IgD-negative memory B cell (primary cell): Measurements from ENCODE around the gene CACNA1D. TPM values are rescaled to one million over a fixed set of nuclear protein-coding genes. Genes with fewer than 3 reads are reported as not detected.

Source experiments
- H3K27ac Mint-ChIP-seq, 3 donors: one replicate each; pipeline ENCODE4 v1.8.0; 2020 to 2022; ENCODE audit warnings: mild to moderate bottlenecking in 3 of 3, mixed read lengths in 3 of 3, moderate library complexity in 1 of 3
- H3K27me3 Mint-ChIP-seq: one replicate; pipeline ENCODE4 v1.8.0; 2021; ENCODE audit warnings: mixed read lengths
- H3K36me3 Mint-ChIP-seq: one replicate; pipeline ENCODE4 v1.8.0; 2020; ENCODE audit warnings: mild to moderate bottlenecking, mixed read lengths
- H3K4me1 Mint-ChIP-seq, 3 donors: one replicate each; pipeline ENCODE4 v1.8.0; 2020 to 2022; ENCODE audit warnings: mixed read lengths in 3 of 3, mild to moderate bottlenecking in 1 of 3
- H3K4me3 Mint-ChIP-seq, 4 donors: one replicate each; pipeline ENCODE4 v1.8.0; 2020 to 2022; ENCODE audit warnings: mild to moderate bottlenecking in 4 of 4, mixed read lengths in 4 of 4, moderate library complexity in 3 of 4
- H3K9me3 Mint-ChIP-seq, 3 donors: one replicate each; pipeline ENCODE4 v1.8.0; 2020 to 2021; ENCODE audit warnings: mixed read lengths in 3 of 3, mild to moderate bottlenecking in 1 of 3
- polyA plus RNA-seq: library from polyadenylated mRNA; unstranded; fragments of 300-500 nt; fragmentation: Illumina TruSeq; gene quantifications from one replicate; pipeline ENCODE4 v1.2.3, GENCODE V29; 2021

CACNA1D gene
- polyA plus RNA-seq, 1 donor from 2014 or later, result not detected

DNA sequence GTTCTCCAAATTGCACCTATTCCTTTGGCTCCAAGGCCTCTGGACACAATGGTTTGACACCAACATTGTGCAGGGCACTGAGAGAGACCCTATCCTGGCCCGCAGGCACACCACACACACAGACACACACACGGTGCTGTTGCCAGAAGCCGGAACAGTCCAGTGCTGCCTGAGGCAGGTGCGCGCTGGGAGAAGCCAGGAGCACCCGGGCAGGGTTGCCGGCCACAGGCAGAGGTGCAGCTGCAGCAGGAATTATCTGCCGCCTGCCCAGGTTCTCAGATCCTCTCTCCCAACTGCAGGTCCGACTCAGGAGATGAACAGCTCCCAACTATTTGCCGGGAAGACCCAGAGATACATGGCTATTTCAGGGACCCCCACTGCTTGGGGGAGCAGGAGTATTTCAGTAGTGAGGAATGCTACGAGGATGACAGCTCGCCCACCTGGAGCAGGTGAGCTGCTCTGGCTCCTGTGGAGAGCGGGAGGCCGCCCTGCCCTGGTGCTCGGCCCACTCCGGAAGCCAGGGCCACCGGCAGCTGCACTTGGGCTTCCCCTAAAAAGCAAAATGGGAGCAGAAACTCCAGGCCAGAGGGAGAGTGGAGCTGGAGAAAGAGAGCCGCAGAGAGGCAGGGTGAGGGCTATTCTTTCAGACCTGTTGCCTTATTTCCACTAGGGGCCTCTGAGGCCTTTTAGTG lies 308.9 kb downstream of the CACNA1D start:
- H3K4me1 Mint-ChIP-seq, result peaks cover 0 to 2% (median 0%) of the 10 kb centered on the region in 3 donors
- no peaks in the 10 kb centered on the region for H3K36me3 Mint-ChIP-seq
- H3K27ac Mint-ChIP-seq, result no peak overlapping the region
- H3K27me3 Mint-ChIP-seq, result peaks cover 5% of the 10 kb centered on the region
- H3K9me3 Mint-ChIP-seq, result no peaks in the 10 kb centered on the region
- no peak overlapping the region for H3K4me3 Mint-ChIP-seq

DNA sequence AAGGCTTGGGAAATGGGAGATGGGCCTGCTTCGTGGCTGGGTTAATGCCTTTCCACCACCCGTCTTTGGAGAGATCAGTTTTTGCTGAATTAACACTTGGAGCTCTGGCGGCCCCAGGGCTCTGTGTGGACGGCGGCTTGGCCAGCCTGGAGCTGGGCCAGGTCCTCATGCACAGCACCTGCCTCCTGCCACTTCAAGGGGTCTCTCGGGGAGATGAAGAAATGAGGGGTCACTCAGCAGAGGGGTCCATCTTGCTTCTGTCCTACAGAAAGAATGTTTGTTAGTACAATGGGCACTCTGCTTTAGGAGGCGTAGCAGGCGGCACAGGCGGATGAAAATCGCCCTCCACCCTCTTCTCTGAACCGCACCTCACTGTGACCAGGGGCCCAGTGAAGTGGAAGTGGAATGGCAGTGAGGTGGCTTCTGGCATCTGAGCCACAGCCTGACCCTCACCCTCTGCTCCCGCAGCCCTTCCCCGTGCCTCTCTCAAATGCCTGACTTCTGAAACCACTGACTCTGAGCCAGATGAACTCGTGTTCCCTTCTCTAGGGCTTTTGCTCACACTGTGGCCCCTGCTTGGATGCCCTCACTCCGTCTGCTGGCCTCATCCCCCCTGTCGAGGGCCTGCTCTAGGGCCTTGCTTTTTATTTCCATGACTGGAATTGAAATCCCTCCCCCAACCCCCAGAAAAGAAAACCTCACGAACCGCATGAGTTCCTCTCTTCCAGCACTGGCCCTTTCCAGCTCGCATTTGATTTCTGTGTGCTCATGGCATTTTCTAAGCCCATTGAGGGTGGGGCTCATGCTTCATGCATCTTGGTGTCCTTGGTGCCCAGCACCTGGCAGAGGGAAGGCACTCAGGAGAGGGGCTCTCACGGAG lies 309.6 kb downstream of the CACNA1D start:
- Mint-ChIP-seq H3K4me3 (no peak overlapping the region), H3K27ac (no peak overlapping the region), H3K36me3 (no peaks in the 10 kb centered on the region), H3K27me3 (peaks cover 5% of the 10 kb centered on the region), H3K9me3 (no peaks in the 10 kb centered on the region), H3K4me1 (peaks cover 0 to 2% (median 0%) of the 10 kb centered on the region in 3 donors)

DNA sequence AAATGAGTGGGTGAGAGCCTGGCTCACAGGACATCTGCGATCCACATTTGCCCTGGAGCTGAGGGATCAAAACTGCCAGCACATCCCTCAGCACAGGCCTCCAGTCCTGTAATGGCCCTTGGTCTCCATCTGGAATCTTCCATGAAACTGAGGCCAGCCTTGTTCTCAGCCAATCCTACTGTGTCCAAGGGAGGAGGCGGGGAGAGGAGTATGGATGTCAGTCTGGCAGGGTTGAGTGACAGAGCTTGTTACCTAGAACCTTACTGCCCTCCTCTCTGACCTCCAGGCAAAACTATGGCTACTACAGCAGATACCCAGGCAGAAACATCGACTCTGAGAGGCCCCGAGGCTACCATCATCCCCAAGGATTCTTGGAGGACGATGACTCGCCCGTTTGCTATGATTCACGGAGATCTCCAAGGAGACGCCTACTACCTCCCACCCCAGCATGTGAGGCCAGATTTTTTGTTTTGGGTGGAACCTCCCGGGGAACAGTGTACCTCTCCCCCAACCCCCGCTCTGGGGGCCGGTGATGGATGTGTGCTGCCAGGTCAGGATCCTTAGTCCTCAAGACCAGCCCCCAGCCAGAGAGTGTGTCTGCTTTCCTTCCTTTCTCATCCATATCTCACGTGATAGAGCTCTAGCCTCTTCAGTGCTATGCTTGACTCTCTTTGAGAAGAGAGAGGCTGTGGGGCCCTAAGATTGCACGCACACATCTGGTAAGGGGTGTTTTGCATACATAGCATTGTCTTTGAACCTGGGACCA lies 310.5 kb downstream of the CACNA1D start:
- no peak overlapping the region for H3K27ac Mint-ChIP-seq
- peaks cover 0 to 2% (median 0%) of the 10 kb centered on the region in 3 donors for H3K4me1 Mint-ChIP-seq
- H3K36me3 Mint-ChIP-seq, result no peaks in the 10 kb centered on the region
- no peak overlapping the region for H3K4me3 Mint-ChIP-seq
- H3K9me3 Mint-ChIP-seq, result no peaks in the 10 kb centered on the region
- peaks cover 5% of the 10 kb centered on the region for H3K27me3 Mint-ChIP-seq

DNA sequence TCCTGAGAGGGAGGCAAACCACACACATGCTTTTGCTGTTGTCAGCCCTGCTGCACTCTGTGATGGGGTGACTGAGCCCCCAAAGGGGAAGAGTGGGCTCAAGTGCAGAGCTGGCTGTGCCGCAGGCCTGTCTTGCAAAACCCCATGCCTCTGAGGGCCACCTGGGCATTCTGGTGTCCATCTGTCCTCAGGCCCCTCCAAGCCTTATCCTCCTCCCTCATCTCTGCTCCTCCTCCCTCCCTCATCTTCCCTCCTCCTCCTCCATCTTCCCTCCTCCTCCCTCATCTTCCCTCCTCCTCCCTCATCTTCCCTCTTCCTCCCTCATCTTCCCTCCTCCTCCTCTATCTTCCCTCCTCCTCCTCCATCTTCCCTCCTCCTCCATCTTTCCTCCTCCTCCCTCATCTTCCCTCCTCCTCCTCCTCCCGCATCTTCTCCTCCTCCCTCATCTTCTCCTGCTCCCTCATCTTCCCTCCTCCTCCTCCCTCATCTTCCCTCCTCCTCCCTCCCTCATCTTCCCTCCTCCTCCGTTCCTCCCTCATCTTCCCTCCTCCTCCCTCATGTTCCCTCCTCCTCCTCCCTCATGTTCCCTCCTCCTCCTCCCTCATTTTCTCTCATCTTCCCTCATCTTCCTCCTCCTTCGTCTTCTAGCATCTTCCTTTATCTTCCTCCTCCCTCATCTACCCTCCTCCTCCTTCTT lies 311.2 kb downstream of the CACNA1D start:
- H3K27ac Mint-ChIP-seq, result no peak overlapping the region

DNA sequence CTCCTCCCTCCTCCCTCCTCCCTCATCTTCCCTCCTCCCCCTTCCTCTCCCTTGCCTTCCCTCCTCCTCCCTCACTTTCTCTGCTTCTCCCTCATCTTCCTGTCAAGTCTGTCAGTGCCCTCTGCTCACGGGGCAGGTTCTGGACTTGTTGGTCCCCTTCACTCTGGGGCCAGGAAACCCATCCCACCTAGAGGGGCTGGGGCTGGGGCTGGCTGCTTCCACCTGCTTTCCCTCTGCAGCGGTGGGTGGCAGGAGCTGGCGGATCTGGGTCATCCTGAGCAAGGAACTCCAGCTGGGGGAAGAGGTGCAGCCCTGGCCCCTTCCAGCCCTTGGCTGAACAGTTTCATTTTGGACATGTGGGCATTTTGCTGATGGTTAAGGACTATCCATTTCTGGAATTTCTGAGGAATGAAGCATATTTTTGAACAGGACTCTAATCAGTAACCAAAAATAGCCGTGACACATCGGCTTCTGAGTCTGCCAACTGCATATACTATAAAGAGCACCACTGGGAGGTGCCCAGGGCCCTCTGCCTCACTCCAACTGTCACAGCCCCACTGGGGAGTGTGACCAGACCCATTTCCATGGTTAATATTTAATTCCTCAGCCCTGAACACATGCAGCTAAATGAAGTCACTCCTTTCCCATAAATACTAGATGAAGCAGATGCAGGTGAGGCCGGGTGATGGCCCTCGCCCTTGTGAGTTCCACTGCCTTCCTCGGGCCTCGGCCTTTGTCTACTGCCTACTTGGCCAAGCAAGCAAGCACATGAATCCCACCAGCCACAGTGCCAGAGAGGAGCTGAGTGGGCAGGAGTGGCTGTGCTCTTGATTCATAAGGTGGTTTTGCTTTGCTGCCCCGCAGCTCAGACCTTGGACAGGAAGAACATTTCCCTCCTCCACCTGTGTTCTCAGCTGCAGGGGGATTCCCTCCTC lies 312.0 kb downstream of the CACNA1D start:
- Mint-ChIP-seq H3K36me3 (no peaks in the 10 kb centered on the region), H3K4me3 (peak overlapping the region in 1 of 4 donors; percentile 66), H3K27ac (peak overlapping the region in 1 of 3 donors; percentile 59), H3K27me3 (peaks cover 5% of the 10 kb centered on the region), H3K9me3 (no peaks in the 10 kb centered on the region), H3K4me1 (peaks cover 0 to 2% (median 0%) of the 10 kb centered on the region in 3 donors)

More for the DNA sequence above, 311.2 kb downstream of the CACNA1D start:
- H3K4me1 Mint-ChIP-seq, result peaks cover 0 to 2% (median 0%) of the 10 kb centered on the region in 3 donors
- H3K9me3 Mint-ChIP-seq, result no peaks in the 10 kb centered on the region
- H3K27me3 Mint-ChIP-seq, result peaks cover 5% of the 10 kb centered on the region
- no peaks in the 10 kb centered on the region for H3K36me3 Mint-ChIP-seq
- no peak overlapping the region for H3K4me3 Mint-ChIP-seq

DNA sequence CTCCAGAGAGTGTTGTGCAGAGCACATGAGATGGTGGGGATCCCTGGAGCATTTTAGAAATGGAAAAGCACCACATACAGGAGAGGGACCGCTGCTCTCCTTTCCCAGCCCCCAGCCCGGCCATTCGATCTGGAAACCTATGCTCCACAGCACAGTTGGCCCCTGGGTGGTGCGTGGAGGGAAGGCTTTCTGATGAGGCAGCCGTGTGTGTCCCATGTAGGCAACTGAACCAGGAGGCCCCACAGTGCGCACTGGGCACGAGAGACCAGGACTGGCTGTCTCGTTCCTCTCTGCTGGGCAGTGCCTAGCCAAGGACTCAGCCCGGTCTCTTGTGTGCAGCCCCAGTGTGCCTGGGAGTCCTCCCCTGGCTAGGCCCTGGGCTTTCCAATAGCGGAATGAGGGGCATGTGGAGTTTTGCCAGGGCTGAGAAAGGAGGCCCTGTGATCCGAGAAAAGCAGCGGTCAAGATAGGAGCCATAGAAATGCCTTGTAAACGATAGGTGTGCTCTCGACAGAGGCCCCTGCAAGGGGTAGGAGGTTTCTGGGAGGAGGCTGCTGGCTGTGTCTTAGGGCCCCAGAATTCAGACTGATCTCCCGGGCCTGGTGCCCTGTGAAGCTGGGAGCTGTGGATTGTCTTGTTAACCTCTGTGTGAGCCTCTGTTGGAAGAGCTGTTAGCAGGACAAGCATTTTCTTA lies 312.9 kb downstream of the CACNA1D start:
- peaks cover 5% of the 10 kb centered on the region for H3K27me3 Mint-ChIP-seq
- H3K36me3 Mint-ChIP-seq, result no peaks in the 10 kb centered on the region
- peaks cover 0 to 2% (median 0%) of the 10 kb centered on the region in 3 donors for H3K4me1 Mint-ChIP-seq
- H3K27ac Mint-ChIP-seq, result peak overlapping the region in 1 of 3 donors; percentile 64
- H3K9me3 Mint-ChIP-seq, result no peaks in the 10 kb centered on the region
- H3K4me3 Mint-ChIP-seq, result no peak overlapping the region

DNA sequence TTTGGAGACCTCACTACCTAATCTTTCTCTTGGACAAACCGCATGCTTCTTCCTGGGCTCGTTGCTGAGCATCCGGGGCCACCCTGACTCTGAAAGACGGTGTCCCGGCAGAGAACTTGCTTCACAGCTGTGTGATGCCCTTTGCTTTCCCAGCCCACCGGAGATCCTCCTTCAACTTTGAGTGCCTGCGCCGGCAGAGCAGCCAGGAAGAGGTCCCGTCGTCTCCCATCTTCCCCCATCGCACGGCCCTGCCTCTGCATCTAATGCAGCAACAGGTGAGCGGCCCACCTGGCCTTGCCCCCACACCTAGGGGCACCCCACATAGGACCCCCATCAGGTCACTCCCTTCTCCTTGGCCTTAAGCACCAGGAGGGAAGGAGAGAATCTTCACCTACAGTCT lies 314.1 kb downstream of the CACNA1D start:
- Mint-ChIP-seq H3K36me3 (no peaks in the 10 kb centered on the region), H3K9me3 (no peaks in the 10 kb centered on the region), H3K27me3 (peaks cover 5% of the 10 kb centered on the region), H3K4me3 (no peak overlapping the region), H3K4me1 (peaks cover 0 to 2% (median 0%) of the 10 kb centered on the region in 3 donors), H3K27ac (no peak overlapping the region)

DNA sequence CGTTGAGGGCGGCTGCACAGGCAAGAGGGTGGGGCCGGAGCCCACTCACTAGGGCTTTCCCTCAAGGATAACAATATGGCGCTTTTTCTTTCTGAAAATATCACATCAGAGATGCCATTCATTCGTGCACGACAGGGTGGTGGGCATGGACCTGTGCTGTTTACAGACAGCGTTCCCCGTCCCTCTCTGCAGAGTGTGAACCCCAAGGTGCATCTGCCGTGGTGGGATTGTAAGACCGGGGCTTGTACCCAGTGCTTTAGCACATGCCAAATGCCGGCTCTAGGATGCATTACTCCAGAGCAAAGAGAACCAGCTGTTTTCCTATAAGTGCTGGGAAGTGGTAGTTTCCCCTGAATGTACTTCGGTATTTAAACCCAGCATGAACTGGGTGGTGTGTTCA lies 314.9 kb downstream of the CACNA1D start:
- H3K27me3 Mint-ChIP-seq, result peaks cover 5% of the 10 kb centered on the region
- no peaks in the 10 kb centered on the region for H3K9me3 Mint-ChIP-seq
- H3K27ac Mint-ChIP-seq, result no peak overlapping the region
- H3K4me3 Mint-ChIP-seq, result no peak overlapping the region
- no peaks in the 10 kb centered on the region for H3K36me3 Mint-ChIP-seq
- H3K4me1 Mint-ChIP-seq, result peaks cover 0 to 2% (median 0%) of the 10 kb centered on the region in 3 donors

DNA sequence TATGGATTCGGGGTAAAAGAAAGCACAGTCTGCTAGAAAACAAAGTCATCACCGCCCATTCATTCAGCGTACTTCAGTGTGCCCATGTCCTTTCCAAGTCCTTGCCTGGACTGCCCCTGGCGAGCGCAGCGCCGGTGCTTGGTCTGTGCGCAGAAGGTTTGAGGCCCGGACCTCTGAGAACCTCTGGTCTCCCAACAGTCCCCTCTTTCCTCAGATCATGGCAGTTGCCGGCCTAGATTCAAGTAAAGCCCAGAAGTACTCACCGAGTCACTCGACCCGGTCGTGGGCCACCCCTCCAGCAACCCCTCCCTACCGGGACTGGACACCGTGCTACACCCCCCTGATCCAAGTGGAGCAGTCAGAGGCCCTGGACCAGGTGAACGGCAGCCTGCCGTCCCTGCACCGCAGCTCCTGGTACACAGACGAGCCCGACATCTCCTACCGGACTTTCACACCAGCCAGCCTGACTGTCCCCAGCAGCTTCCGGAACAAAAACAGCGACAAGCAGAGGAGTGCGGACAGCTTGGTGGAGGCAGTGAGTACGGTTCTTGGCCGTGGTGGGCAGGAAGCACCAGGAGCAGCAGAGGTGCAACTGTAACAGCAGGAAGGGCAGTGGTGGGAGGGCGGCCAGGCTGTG lies 315.5 kb downstream of the CACNA1D start:
- Mint-ChIP-seq H3K4me1 (peaks cover 0 to 2% (median 0%) of the 10 kb centered on the region in 3 donors), H3K36me3 (no peaks in the 10 kb centered on the region), H3K27ac (no peak overlapping the region), H3K9me3 (no peaks in the 10 kb centered on the region), H3K4me3 (no peak overlapping the region), H3K27me3 (peaks cover 5% of the 10 kb centered on the region)

DNA sequence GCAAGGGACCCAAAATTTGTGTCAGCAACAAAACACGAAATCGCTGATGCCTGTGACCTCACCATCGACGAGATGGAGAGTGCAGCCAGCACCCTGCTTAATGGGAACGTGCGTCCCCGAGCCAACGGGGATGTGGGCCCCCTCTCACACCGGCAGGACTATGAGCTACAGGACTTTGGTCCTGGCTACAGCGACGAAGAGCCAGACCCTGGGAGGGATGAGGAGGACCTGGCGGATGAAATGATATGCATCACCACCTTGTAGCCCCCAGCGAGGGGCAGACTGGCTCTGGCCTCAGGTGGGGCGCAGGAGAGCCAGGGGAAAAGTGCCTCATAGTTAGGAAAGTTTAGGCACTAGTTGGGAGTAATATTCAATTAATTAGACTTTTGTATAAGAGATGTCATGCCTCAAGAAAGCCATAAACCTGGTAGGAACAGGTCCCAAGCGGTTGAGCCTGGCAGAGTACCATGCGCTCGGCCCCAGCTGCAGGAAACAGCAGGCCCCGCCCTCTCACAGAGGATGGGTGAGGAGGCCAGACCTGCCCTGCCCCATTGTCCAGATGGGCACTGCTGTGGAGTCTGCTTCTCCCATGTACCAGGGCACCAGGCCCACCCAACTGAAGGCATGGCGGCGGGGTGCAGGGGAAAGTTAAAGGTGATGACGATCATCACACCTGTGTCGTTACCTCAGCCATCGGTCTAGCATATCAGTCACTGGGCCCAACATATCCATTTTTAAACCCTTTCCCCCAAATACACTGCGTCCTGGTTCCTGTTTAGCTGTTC lies 316.9 kb downstream of the CACNA1D start:
- H3K4me1 Mint-ChIP-seq, result no peaks in the 10 kb centered on the region
- H3K27me3 Mint-ChIP-seq, result peaks cover 5% of the 10 kb centered on the region
- H3K27ac Mint-ChIP-seq, result no peak overlapping the region
- H3K4me3 Mint-ChIP-seq, result no peak overlapping the region
- no peaks in the 10 kb centered on the region for H3K36me3 Mint-ChIP-seq
- H3K9me3 Mint-ChIP-seq, result no peaks in the 10 kb centered on the region

DNA sequence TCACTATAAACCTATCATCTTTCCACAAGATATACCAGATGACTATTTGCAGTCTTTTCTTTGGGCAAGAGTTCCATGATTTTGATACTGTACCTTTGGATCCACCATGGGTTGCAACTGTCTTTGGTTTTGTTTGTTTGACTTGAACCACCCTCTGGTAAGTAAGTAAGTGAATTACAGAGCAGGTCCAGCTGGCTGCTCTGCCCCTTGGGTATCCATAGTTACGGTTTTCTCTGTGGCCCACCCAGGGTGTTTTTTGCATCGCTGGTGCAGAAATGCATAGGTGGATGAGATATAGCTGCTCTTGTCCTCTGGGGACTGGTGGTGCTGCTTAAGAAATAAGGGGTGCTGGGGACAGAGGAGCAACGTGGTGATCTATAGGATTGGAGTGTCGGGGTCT lies 318.0 kb downstream of the CACNA1D start:
- Mint-ChIP-seq H3K4me3 (no peak overlapping the region), H3K4me1 (no peaks in the 10 kb centered on the region), H3K27me3 (no peaks in the 10 kb centered on the region), H3K9me3 (no peaks in the 10 kb centered on the region), H3K27ac (no peak overlapping the region), H3K36me3 (no peaks in the 10 kb centered on the region)

DNA sequence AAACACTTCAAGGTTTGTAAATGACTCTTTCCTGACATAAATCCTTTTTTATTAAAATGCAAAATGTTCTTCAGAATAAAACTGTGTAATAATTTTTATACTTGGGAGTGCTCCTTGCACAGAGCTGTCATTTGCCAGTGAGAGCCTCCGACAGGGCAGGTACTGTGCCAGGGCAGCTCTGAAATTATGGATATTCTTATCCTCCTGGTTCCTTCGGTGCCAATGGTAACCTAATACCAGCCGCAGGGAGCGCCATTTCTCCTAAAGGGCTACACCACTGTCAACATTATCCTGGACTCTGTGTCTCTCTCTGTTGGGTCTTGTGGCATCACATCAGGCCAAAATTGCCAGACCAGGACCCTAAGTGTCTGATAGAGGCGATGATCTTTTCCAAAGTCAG lies 318.8 kb downstream of the CACNA1D start:
- Mint-ChIP-seq H3K9me3 (no peaks in the 10 kb centered on the region), H3K36me3 (no peaks in the 10 kb centered on the region), H3K27ac (no peak overlapping the region), H3K4me1 (no peaks in the 10 kb centered on the region), H3K4me3 (no peak overlapping the region), H3K27me3 (peaks cover 2% of the 10 kb centered on the region)
